GM15510 (cell line): Measurements from ENCODE around the gene DCP2.

Experiments used
- POLR2A ChIP-seq: IDR thresholded peaks from 3 replicates; pipeline ENCODE4 v1.6.1; 2011; ENCODE audit warnings: borderline replicate concordance; ENCODE audit not compliant: insufficient read length; ENCODE audit errors: extremely low read depth

The DCP2 gene

GRCh38 chr5:113060408-113061025 is 83.9 kb downstream of the DCP2 start:
- no peak for TF ChIP-seq POLR2A

GRCh38 chr5:113061846-113062780 is 85.5 kb downstream of the DCP2 start:
- no peak for TF ChIP-seq POLR2A

- no peak for TF ChIP-seq POLR2A
Observed at GRCh38 chr5:113062869-113063508, 86.4 kb downstream of the DCP2 start.

- TF ChIP-seq POLR2A: no peak
Observed at GRCh38 chr5:113063927-113064326, 87.3 kb downstream of the DCP2 start.

- no peak for TF ChIP-seq POLR2A
Observed at GRCh38 chr5:113064806-113065205, 88.2 kb downstream of the DCP2 start.

GRCh38 chr5:113065626-113066025 is 89.0 kb downstream of the DCP2 start:
- no peak for TF ChIP-seq POLR2A

GRCh38 chr5:113067635-113068344 is 91.2 kb downstream of the DCP2 start:
- no peak for TF ChIP-seq POLR2A

GRCh38 chr5:113068559-113068958 is 92.0 kb downstream of the DCP2 start:
- TF ChIP-seq POLR2A: no peak
